Smooth muscle cell (in vitro differentiated cells): Measurements from ENCODE around the gene IGFBP7. TPM values are rescaled to one million over a fixed set of nuclear protein-coding genes. Genes with fewer than 3 reads are reported as not detected.

Experiments
- DNase-seq: peaks from one replicate; lab custom pipeline; 2025; ENCODE audit not compliant: unreplicated experiment; lab: John Stamatoyannopoulos, UW
- H2AFZ ChIP-seq: fragments of 200-600 bp; sonication (generic); 2 replicates; pipeline ENCODE4 v1.6.0; 2016; ENCODE audit warnings: antibody characterized with exemption, low read depth, mild to moderate bottlenecking
- H3F3A ChIP-seq: fragments of 200-600 bp; sonication (generic); 2 replicates; pipeline ENCODE4 v1.6.0; 2017; ENCODE audit warnings: antibody characterized with exemption, low read depth
- H3K27ac ChIP-seq: fragments of 200-600 bp; sonication (generic); 2 replicates; pipeline ENCODE4 v1.5.1; 2016; ENCODE audit warnings: low read depth, mild to moderate bottlenecking
- H3K27me3 ChIP-seq: fragments of 200-600 bp; sonication (generic); 2 replicates; pipeline ENCODE4 v1.6.1; 2016; ENCODE audit warnings: low read depth, mild to moderate bottlenecking
- H3K36me3 ChIP-seq: fragments of 200-600 bp; sonication (generic); 2 replicates; pipeline ENCODE4 v1.5.1; 2016; ENCODE audit warnings: low read depth
- H3K4me1 ChIP-seq: fragments of 200-600 bp; sonication (generic); 2 replicates; pipeline ENCODE4 v1.5.1; 2016; ENCODE audit warnings: low read depth
- H3K4me2 ChIP-seq: fragments of 200-600 bp; sonication (generic); 2 replicates; pipeline ENCODE4 v1.6.0; 2016; ENCODE audit warnings: mild to moderate bottlenecking
- H3K4me3 ChIP-seq: fragments of 200-600 bp; sonication (generic); 2 replicates; pipeline ENCODE4 v1.5.1; 2016; ENCODE audit warnings: mild to moderate bottlenecking
- H3K79me2 ChIP-seq: fragments of 200-600 bp; sonication (generic); 2 replicates; pipeline ENCODE4 v1.6.0; 2016; ENCODE audit warnings: low read depth, mild to moderate bottlenecking
- H3K9ac ChIP-seq: fragments of 200-600 bp; sonication (generic); 2 replicates; pipeline ENCODE4 v1.6.0; 2016; ENCODE audit warnings: low read depth
- H3K9me3 ChIP-seq: fragments of 200-600 bp; sonication (generic); replicated peaks from 2 replicates; pipeline ENCODE4 v1.5.1; 2016; ENCODE audit warnings: low read depth
- H4K20me1 ChIP-seq: fragments of 200-600 bp; sonication (generic); 2 replicates; pipeline ENCODE4 v1.6.0; 2016; ENCODE audit warnings: low read depth
- WGBS: methylation state at CpG from one replicate; pipeline ENCODE4 v1.1.7; 2016; ENCODE audit warnings: low lambda C conversion rate; 5-methylcytosine and 5-hydroxymethylcytosine counted together
- polyA plus RNA-seq: library from polyadenylated mRNA; unstranded; fragments of >200 nt; fragmentation: Nextera tagmentation; extraction: Ambion mirVana; gene quantifications from 2 replicates; pipeline ENCODE4 v1.2.1, GENCODE V29; 2016
- total RNA-seq: library from RNA; depleted of rRNA; stranded (reverse); fragments of >200 nt; gene quantifications from 2 replicates; pipeline ENCODE4 v1.2.3, GENCODE V29; 2014
- TF ChIP-seq, protein P1 (sequence below): fragments of 200-600 bp; sonication (generic); IDR thresholded peaks from 2 replicates; pipeline ENCODE4 v1.5.1; 2017; ENCODE audit warnings: borderline replicate concordance, mild to moderate bottlenecking, antibody characterized with exemption; ENCODE audit not compliant: insufficient read depth, poor library complexity, severe bottlenecking

IGFBP7 gene, protein sequence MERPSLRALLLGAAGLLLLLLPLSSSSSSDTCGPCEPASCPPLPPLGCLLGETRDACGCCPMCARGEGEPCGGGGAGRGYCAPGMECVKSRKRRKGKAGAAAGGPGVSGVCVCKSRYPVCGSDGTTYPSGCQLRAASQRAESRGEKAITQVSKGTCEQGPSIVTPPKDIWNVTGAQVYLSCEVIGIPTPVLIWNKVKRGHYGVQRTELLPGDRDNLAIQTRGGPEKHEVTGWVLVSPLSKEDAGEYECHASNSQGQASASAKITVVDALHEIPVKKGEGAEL
- total RNA-seq = 998 and 1,065 TPM in 2 replicates
- 1,105 and 1,684 TPM in 2 replicates for polyA plus RNA-seq

GRCh38 chr4:57109847-57110639, at the start of gene IGFBP7:
Gene IGFBP7, minus strand, starts transcription at chr4:57110385. Its CDS starts 34 bp downstream, at chr4:57110351.
- under 1% methylated on average over 48 of the region's 101 CpGs for WGBS
- DNase-seq = no peak

GRCh38 chr4:57159866-57160265, 49.7 kb upstream of the IGFBP7 start:
- Histone ChIP-seq H3F3A (no peaks in the 10 kb centered on the region), H3K4me1 (no peaks in the 10 kb centered on the region), H3K27ac (no peak overlapping the region), H2AFZ (no peak overlapping the region), H3K4me3 (no peak overlapping the region), H3K27me3 (no peaks in the 10 kb centered on the region), H3K79me2 (no peaks in the 10 kb centered on the region), H3K4me2 (no peak overlapping the region), H3K36me3 (no peaks in the 10 kb centered on the region), H3K9ac (no peak overlapping the region), H3K9me3 (no peaks in the 10 kb centered on the region), H4K20me1 (no peaks in the 10 kb centered on the region)
- TF ChIP-seq, protein P1, sequence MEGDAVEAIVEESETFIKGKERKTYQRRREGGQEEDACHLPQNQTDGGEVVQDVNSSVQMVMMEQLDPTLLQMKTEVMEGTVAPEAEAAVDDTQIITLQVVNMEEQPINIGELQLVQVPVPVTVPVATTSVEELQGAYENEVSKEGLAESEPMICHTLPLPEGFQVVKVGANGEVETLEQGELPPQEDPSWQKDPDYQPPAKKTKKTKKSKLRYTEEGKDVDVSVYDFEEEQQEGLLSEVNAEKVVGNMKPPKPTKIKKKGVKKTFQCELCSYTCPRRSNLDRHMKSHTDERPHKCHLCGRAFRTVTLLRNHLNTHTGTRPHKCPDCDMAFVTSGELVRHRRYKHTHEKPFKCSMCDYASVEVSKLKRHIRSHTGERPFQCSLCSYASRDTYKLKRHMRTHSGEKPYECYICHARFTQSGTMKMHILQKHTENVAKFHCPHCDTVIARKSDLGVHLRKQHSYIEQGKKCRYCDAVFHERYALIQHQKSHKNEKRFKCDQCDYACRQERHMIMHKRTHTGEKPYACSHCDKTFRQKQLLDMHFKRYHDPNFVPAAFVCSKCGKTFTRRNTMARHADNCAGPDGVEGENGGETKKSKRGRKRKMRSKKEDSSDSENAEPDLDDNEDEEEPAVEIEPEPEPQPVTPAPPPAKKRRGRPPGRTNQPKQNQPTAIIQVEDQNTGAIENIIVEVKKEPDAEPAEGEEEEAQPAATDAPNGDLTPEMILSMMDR = no peak
- DNase-seq = no peak
- WGBS = 100% methylated on average over 1 of the region's 1 CpG

More at GRCh38 chr4:57109847-57110639, at the start of gene IGFBP7:
- Histone ChIP-seq H3K4me3 (peak within 1 kb of the TSS; percentile 77), H3K9me3 (no peaks in the 10 kb centered on the region), H3K27me3 (no peaks in the 10 kb centered on the region), H3K4me1 (peaks cover 19% of the 10 kb centered on the region), H3K9ac (peak within 1 kb of the TSS; percentile 86), H3K79me2 (peaks cover 51% of the 10 kb centered on the region), H3K36me3 (no peaks in the 10 kb centered on the region), H3K4me2 (peak within 1 kb of the TSS; percentile 87), H3K27ac (peak within 1 kb of the TSS; percentile 94), H4K20me1 (peaks cover 3% of the 10 kb centered on the region), H3F3A (peaks cover 26% of the 10 kb centered on the region), H2AFZ (peak within 1 kb of the TSS; percentile 92)
- TF ChIP-seq, protein P1 = no peak

GRCh38 chr4:57158762-57159161, 48.6 kb upstream of the IGFBP7 start:
- no peaks in the 10 kb centered on the region for H4K20me1 ChIP-seq
- no peaks in the 10 kb centered on the region for H3F3A ChIP-seq
- H3K36me3 ChIP-seq = no peaks in the 10 kb centered on the region
- peaks cover 4% of the 10 kb centered on the region for H3K4me1 ChIP-seq
- no peaks in the 10 kb centered on the region for H3K27me3 ChIP-seq
- TF ChIP-seq, protein P1 = no peak
- H3K27ac ChIP-seq = no peak overlapping the region
- no peaks in the 10 kb centered on the region for H3K79me2 ChIP-seq
- H2AFZ ChIP-seq = no peak overlapping the region
- H3K4me3 ChIP-seq = no peak overlapping the region
- no peak overlapping the region for H3K4me2 ChIP-seq
- 92% methylated on average over 1 of the region's 1 CpG for WGBS
- DNase-seq = no peak
- H3K9me3 ChIP-seq = no peaks in the 10 kb centered on the region
- no peak overlapping the region for H3K9ac ChIP-seq
